Epithelial cell of esophagus (primary cell): ENCODE results near the gene TET3.
"Not testable (repeated sequence)": the region's sequence is repeated elsewhere in the genome, so short reads cannot be mapped to it uniquely, and the experiment has no call there.

Experiments used
- DNase-seq: peaks from one replicate; pipeline ENCODE4 v3.0.0; 2010; ENCODE audit warnings: low read depth
- H3K4me3 ChIP-seq: 2 replicates; pipeline ENCODE4 v1.5.1; 2011; ENCODE audit warnings: mild to moderate bottlenecking, low read length, control low read depth
- CTCF ChIP-seq: IDR thresholded peaks from 2 replicates; pipeline ENCODE4 v1.5.1; 2011; ENCODE audit warnings: low read depth, mild to moderate bottlenecking, low read length, control low read depth, inconsistent platforms; ENCODE audit not compliant: insufficient read depth; ENCODE audit errors: missing control alignments

The TET3 gene

GRCh38 chr2:73984203-73984921 is at the start of gene TET3:
TET3 (plus strand) TSS chr2:73984910; CDS start chr2:73986404, 1,494 bp downstream.
- H3K4me3 ChIP-seq: peak within 1 kb of the TSS; percentile 68
- no peak for DNase-seq
- no peak for TF ChIP-seq CTCF

GRCh38 chr2:73935641-73936040 is 49.1 kb upstream of the TET3 start:
- DNase-seq: peak; percentile 15
- no peak for TF ChIP-seq CTCF
- H3K4me3 ChIP-seq: no peak overlapping the region

GRCh38 chr2:73937103-73937885 is 47.4 kb upstream of the TET3 start:
- TF ChIP-seq CTCF: no peak
- DNase-seq: no peak

GRCh38 chr2:73937899-73938298 is 46.8 kb upstream of the TET3 start:
- TF ChIP-seq CTCF: no peak
- H3K4me3 ChIP-seq: no peak overlapping the region
- peak; percentile 21 for DNase-seq

More at GRCh38 chr2:73937103-73937885, 47.4 kb upstream of the TET3 start:
- no peak overlapping the region for H3K4me3 ChIP-seq

GRCh38 chr2:73938718-73939352 is 45.9 kb upstream of the TET3 start:
- peak; percentile 69 for DNase-seq
- no peak for TF ChIP-seq CTCF
- H3K4me3 ChIP-seq: no peak overlapping the region

- DNase-seq: peak; percentile 98
Measured at GRCh38 chr2:73939419-73939818, 45.3 kb upstream of the TET3 start.

GRCh38 chr2:73940066-73940465 is 44.6 kb upstream of the TET3 start:
- DNase-seq: peak; percentile 83
- H3K4me3 ChIP-seq: not testable (repeated sequence)

More at GRCh38 chr2:73939419-73939818, 45.3 kb upstream of the TET3 start:
- peak; percentile 47 for TF ChIP-seq CTCF
- H3K4me3 ChIP-seq: no peak overlapping the region
